KOPT-K1 (cell line): Measurements from ENCODE around the gene SMIM28.

ENCODE experiments used
- H3K27ac ChIP-seq: fragments of 200-600 bp; sonication (generic); 2 replicates; pipeline ENCODE4 v1.5.1; 2016; ENCODE audit warnings: antibody characterized with exemption, mild to moderate bottlenecking, low read depth, low read length; ENCODE audit not compliant: poor library complexity, severe bottlenecking
- H3K36me3 ChIP-seq: fragments of 200-600 bp; sonication (generic); 2 replicates; pipeline ENCODE4 v1.5.1; 2017; ENCODE audit warnings: antibody characterized with exemption, mild to moderate bottlenecking, low read length, moderate library complexity; ENCODE audit not compliant: insufficient read depth
- H3K9me3 ChIP-seq: fragments of 200-600 bp; sonication (generic); 2 replicates; pipeline ENCODE4 v1.5.1; 2017; ENCODE audit warnings: antibody characterized with exemption, low read length, mild to moderate bottlenecking; ENCODE audit not compliant: insufficient read depth, poor library complexity, severe bottlenecking

Gene SMIM28

DNA sequence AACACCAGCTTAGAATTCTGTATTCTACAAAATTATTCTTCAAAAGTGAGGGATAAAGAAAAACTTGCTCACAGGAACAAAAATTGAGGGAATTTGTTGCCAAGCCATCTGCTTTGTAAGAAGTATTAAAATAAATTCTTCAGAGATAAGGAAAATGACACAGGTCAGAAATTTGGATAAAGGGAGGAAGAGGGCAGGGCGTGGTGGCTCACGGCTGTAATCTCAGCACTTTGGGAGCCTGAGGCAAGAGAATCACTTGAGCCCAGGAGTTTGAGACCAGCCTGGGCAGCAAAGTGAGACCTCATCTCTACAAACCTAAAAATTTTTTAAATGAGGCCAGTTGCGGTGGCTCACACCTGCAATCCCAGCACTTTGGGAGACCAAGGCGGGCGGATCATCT lies 11.8 kb downstream of the SMIM28 start:
- no peak overlapping the region for H3K27ac ChIP-seq
- no peaks in the 10 kb centered on the region for H3K9me3 ChIP-seq
- no peaks in the 10 kb centered on the region for H3K36me3 ChIP-seq

DNA sequence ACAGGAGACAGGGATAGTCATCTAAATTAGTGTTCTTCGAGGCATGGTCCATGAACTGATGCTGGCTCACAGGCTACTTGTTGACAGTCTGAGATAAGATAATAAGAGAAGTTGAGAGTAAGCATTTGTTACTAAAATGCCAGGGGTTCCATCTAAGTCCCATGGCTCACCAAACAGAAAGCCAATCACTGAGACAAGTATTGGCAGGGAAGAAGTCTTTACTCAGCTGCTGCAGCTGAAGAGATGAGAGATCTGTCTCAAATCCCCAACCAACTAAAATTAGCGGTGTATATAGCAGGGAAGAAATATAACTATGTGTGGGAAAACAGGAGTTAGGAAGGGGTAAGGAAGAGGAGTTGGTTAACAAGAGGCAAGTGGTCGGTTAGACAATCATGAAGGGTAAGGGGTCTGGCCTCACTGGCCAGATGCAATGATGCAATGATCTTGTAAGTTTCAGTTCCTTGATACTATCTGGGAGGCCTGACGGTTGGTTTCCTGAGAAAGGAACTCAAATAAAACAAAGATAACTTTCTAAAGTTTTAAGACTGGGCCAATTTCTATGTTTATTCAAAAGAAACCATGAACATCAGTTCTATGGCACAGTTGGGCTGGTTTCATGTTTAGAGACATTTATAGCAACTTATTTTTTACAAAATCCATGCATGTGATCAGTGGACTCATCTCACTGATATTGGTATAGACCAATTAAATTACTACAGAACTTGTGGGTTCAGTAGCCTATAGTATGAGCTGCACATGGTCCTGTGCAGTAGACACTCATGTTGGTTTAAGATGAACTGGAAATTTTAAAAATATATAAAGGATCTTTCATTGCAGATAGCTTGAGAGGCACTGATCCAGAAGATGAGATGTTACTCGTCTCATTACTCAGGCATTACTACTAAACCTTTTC lies 16.4 kb downstream of the SMIM28 start:
- Histone ChIP-seq H3K27ac (no peak overlapping the region), H3K36me3 (no peaks in the 10 kb centered on the region), H3K9me3 (no peaks in the 10 kb centered on the region)

DNA sequence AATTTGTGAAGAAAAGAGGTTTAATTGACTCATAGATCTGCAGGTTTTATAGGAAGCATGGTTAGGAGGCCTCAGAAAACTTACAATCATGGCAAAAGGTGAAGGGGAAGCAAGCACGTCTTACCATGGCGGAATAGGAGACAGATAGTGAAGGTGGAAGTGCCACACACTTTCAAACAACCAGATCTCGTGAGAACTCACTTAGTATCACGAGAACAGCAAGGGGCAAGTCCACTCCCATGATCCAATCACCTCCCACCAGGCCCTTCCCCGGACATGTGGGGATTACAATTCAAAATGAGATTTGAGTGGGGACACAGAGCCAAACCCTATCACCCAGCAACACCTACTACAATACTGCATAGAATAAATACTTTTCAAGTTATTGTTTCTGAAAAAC lies 19.0 kb downstream of the SMIM28 start:
- Histone ChIP-seq H3K36me3 (no peaks in the 10 kb centered on the region), H3K27ac (no peak overlapping the region), H3K9me3 (no peaks in the 10 kb centered on the region)

DNA sequence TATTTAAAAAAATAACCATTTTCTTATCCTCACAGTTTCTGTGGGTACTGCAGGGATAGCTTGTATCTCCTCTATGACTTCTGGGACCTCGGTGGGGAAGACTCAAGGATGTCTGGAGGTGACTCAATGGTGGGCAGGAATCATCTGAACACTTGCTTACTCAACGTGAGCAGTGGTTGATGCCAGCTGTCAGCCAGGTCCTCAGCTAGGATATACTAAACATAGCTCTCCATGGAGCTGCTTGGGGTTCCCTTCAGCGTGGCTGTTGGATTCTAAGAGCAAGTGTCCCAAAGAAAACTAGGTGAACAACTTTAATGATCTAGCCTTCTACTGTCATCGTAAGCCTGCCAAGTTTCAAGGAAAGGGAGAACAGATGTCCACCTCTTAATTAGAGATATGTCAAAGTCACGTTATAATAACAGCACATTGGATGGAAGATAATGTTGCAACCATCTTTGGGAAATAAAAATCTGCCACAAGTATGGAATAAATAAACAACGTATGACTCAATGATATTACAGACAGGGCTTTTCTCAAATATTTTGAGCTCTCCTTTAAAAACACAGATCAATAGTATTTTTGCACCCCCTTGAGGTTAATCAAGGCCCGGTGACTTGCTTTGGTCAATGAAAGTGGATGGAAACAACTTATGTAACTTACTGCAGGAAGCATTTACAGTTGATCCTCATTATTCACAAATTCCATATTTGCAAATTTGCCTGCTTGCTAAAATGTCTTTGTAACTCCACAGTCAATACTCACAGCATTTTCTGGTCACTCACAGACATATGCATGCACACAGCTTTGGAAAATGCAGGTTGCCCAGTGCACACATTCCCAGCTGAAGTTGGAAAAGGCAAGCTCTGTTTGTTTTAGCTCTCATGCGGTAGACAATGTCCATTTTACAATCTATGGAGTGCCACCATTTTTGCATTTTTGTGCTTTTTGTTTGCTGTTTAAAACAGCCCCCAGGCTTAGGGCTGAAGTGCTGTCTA lies 19.7 kb downstream of the SMIM28 start:
- no peak overlapping the region for H3K27ac ChIP-seq
- no peaks in the 10 kb centered on the region for H3K9me3 ChIP-seq

DNA sequence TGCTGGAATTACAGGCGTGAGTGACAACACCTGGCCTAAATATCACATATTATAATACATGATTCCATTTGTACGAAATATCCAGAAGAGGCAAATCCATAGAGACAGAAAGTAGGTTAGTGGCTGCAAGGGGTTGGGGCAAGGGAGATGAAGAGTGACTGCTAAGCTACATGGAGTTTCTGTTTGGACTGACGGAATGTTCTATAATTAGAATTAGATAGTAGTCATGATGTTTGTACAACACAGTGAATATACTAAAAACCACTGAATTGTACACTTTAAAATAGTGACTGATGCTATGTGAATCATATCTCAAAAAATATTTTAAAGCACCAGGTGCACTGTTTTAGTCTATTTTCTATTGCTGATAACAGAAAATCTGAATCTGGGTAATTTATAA lies 22.6 kb downstream of the SMIM28 start:
- H3K9me3 ChIP-seq = no peaks in the 10 kb centered on the region
- no peak overlapping the region for H3K27ac ChIP-seq
- no peaks in the 10 kb centered on the region for H3K36me3 ChIP-seq

More for the DNA sequence above, 19.7 kb downstream of the SMIM28 start:
- no peaks in the 10 kb centered on the region for H3K36me3 ChIP-seq

DNA sequence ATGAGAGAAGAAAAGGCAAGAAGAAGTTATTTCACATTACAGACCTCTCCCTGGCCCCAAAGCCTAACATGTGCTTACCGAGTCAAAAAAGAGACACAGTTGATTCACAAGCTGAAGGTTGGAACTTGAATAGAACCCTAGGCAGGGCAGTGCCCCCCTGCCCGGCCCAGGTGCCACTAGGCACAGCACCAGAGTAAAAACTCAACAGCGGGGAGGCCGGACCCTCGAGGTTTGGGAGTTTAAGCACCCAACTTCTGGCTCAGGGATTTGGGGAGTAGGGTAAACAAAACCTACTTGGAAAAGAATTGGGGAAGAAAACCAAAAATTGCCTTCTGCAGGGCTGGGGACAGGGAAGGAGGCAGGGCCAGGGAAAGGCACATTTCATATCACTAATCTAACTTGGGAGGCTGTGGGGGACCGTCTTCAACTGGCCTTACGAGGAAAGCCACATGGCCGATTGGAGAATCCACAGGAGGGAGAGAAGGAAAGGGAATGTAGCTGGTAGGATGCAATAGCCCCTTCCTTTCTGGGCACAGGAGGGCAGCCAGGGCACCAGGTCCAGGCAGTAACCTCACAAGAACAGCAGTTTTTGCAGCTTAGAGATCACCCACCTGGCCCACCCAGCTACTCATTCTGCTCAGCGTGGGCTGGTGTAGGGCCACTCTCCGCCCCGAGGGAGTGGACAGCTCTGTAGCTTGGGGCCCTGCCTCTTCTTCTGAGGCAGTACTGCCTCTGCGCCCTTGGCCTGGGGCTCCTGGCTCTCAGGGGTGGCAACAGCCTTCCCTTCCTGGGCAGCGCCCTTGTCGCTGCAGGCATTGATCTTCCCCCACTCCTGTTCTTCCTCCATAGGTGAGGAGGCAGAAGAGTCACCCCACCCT lies 24.5 kb downstream of the SMIM28 start:
- no peaks in the 10 kb centered on the region for H3K9me3 ChIP-seq
- no peak overlapping the region for H3K27ac ChIP-seq
- no peaks in the 10 kb centered on the region for H3K36me3 ChIP-seq

DNA sequence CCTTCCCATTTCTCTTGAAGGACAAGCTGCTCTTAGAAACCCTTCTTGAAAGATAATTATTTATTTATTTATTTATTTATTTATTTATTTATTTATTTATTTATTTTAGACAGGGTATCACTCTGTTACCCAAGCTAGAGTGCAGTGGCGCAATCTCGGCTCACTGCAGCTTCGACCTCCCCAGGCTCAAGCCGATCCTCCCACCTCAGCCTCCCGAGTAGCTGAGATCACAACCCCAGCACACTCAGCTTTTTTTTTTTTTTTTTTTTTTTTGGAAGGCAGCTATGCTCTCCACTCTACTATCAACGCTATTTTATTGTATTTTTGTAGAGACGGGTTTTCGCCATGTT lies 25.1 kb downstream of the SMIM28 start:
- Histone ChIP-seq H3K9me3 (no peaks in the 10 kb centered on the region), H3K27ac (no peak overlapping the region), H3K36me3 (no peaks in the 10 kb centered on the region)

DNA sequence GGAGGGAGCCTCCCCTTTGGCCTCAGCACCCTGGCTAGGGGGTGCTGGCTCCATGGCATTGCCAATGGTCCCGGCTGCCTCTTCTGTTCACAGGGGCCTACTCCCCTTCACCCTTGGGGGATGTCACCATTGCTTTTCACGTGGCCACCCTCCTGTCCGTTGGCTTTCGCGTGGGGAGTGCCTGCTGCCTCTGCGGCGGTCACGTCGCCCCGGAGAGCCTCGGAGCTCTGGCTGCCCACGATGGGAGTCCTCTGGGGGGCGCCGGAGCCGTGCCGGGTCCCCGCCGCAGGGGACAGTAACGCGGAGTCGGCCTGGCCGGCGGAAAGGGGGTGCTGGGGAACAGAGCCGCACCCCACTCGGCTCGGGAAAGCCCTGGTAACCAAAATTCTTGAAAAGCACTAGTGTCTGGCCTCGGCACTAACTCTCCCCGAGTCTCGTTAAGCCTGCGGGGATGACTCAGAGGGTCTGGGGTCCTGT lies 25.7 kb downstream of the SMIM28 start:
- peak overlapping the region; percentile 44 for H3K27ac ChIP-seq
- H3K9me3 ChIP-seq = no peaks in the 10 kb centered on the region
- H3K36me3 ChIP-seq = no peaks in the 10 kb centered on the region

DNA sequence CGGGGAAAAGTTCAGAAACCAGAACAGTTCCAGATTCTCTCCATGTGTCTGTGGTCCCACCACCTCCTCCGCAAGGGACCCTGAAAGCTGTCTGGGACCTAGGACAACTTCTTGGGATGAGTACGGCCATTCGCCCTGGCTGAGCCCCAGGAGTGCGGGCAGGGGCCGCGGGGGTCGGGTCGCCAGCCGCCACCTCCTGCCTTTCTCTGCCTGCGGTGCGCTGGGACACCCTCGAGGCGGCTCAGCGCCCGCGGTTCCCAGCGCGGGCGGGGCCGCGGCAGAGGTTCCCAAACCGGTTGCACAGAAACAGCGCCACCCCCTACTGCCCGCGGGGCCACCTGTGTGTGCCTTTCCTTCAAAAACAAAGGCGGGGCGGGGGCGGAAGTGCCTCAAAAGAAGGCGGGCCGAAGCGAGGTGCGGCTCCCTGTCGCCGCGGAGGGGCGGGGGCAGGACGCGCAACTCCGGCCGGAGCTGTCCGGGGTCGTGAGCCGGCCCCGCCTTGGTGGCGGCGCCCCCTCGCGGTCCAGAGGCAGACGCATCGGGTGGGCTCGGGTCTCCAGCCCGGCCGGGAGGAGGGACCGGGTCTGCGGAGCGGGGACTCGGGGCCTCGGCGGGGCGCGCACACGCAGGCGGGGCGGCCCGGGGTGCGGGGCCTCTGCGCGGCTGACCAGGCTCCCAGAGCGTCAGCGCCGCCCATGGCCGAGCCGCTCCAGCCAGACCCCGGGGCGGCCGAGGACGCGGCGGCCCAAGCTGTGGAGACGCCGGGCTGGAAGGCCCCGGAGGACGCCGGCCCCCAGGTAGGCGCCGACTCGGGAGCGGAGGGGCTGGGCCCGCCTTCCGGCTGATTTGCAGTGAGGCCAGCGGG lies 26.3 kb downstream of the SMIM28 start, which contains the start of gene HEBP2:
HEBP2 (plus strand) TSS at position 423 of the 865 bp plus-strand sequence; CDS start at position 696, 273 bp downstream.
- Histone ChIP-seq H3K9me3 (no peaks in the 10 kb centered on the region), H3K27ac (peak within 1 kb of the TSS; percentile 44), H3K36me3 (no peaks in the 10 kb centered on the region)

DNA sequence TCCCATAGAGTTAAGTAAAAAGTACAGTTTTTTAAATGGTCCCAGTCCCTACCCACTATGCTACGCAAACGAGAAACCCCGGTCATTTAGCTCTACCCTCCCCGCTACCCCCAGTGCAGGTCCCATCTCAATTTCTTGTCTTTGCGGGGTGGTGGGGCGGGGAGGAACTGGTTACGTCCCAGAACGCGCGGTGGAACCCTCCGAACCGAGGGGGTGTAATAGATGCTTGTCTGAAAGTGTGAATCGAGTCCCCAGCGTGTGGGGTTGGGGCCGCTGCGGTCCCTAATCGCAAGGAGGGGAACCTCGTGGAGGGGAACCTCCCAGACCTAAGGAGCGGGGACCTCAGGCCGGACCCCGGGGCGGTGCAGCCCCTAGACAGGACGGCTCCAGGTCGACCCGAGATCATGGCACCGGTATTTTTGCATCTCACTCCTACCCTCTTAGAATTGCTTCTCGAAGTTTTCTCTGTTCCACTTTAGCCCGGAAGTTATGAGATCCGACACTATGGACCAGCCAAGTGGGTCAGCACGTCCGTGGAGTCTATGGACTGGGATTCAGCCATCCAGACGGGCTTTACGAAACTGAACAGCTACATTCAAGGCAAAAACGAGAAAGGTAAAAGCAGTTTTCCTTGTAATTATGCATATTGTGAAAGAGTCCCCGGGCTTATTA lies 27.1 kb downstream of the SMIM28 start:
- Histone ChIP-seq H3K9me3 (no peaks in the 10 kb centered on the region), H3K36me3 (no peaks in the 10 kb centered on the region), H3K27ac (no peak overlapping the region)

DNA sequence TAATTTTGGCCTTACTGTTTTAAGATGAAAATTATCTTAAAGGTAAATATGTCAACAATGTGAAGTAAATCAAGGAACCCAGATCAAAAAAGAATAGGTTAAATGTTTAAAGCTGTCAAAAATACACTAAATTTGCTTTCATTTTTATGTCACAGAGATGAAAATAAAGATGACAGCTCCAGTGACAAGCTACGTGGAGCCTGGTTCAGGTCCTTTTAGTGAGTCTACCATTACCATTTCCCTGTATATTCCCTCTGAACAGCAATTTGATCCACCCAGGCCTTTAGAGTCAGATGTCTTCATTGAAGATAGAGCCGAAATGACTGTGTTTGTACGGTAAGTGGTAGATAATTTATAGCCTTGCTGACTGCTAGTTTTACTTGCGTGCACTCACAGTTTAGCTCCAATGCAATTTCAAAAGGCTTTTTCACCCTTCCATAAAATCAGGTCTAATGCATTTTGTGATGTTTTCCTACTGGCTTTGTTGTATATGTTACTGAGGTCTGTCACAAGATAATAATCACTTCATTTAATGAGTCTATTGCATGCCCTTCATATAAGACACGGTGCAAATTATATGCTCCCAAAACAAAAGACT lies 28.2 kb downstream of the SMIM28 start:
- Histone ChIP-seq H3K9me3 (no peaks in the 10 kb centered on the region), H3K27ac (no peak overlapping the region), H3K36me3 (no peaks in the 10 kb centered on the region)

DNA sequence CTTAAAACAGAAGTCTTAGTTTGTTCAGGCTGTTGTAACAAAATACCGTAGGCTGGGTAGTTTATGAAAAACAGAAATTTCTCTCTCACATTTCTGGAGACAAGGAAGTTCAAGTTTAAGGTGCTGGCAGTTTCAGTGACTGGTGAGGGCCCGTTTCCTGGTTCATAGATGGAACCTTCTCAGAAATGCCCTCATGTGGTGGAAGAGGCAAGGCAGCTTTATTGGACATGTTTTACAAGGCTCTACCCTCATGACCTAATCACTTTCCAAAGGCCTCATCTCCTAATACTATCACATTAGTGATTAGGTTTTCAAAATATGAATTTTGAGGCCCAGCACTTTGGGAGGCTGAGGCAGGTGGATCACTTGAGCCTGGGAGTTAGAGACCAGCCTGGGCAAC lies 28.7 kb downstream of the SMIM28 start:
- no peak overlapping the region for H3K27ac ChIP-seq
- H3K9me3 ChIP-seq = no peaks in the 10 kb centered on the region
- no peaks in the 10 kb centered on the region for H3K36me3 ChIP-seq
